SK-N-SH treated with all-trans-retinoic acid at 6 μM for 48 hours (cell line): ENCODE data around the gene ADGRV1.

Experiments
- CSRNP3 ChIP-seq: fragments of 250-450 bp; sonication (Bioruptor Pico); IDR thresholded peaks from 2 replicates; pipeline ENCODE4 v1.5.1; 2021; ENCODE audit warnings: mild to moderate bottlenecking, moderate library complexity
- ESRRG ChIP-seq: fragments of 250-450 bp; sonication (Bioruptor Pico); IDR thresholded peaks from 2 replicates; pipeline ENCODE4 v1.6.1; 2021; ENCODE audit warnings: mild to moderate bottlenecking
- ISL1 ChIP-seq: fragments of 250-450 bp; sonication (Bioruptor Pico); IDR thresholded peaks from 2 replicates; pipeline ENCODE4 v2.1.2; 2022; ENCODE audit warnings: mild to moderate bottlenecking, moderate library complexity
- PATZ1 ChIP-seq: fragments of 250-450 bp; sonication (Bioruptor Pico); IDR thresholded peaks from 2 replicates; pipeline ENCODE4 v1.8.0; 2020; ENCODE audit warnings: mild to moderate bottlenecking, moderate library complexity, borderline replicate concordance
- POU6F1 ChIP-seq: fragments of 250-450 bp; sonication (Bioruptor Pico); IDR thresholded peaks from 2 replicates; pipeline ENCODE4 v1.8.0; 2021; ENCODE audit warnings: low read depth, mild to moderate bottlenecking, moderate library complexity, borderline replicate concordance
- PPARA ChIP-seq: fragments of 250-450 bp; sonication (Bioruptor Pico); IDR thresholded peaks from 2 replicates; pipeline ENCODE4 v1.5.0; 2020; ENCODE audit warnings: mild to moderate bottlenecking, borderline replicate concordance
- SNAI2 ChIP-seq: fragments of 250-450 bp; sonication (Bioruptor Pico); IDR thresholded peaks from 2 replicates; pipeline ENCODE4 v1.5.0; 2020; ENCODE audit warnings: mild to moderate bottlenecking, moderate library complexity
- TSHZ2 ChIP-seq: fragments of 250-450 bp; sonication (Bioruptor Pico); IDR thresholded peaks from 2 replicates; pipeline ENCODE4 v1.5.0; 2020; ENCODE audit warnings: mild to moderate bottlenecking, moderate library complexity

- TF ChIP-seq TSHZ2 (CRISPR knock-in tag) (no peak), PPARA (no peak), SNAI2 (no peak), CSRNP3 (CRISPR knock-in tag) (no peak), ESRRG (CRISPR knock-in tag) (no peak), POU6F1 (CRISPR knock-in tag) (no peak), PATZ1 (no peak), ISL1 (CRISPR knock-in tag) (no peak)
Observed at GRCh38 chr5:91166059-91166807, 607.6 kb downstream of the ADGRV1 start.
